CD4-positive, alpha-beta T cell (primary cell): ENCODE measurements around the gene PITPNC1. TPM values are rescaled to one million over a fixed set of nuclear protein-coding genes. Genes with fewer than 3 reads are reported as not detected.

Source experiments
- ATAC-seq: fragments of 200-7000 bp; cut with Tn5 transposase; one replicate; pipeline ENCODE4 v1.10.0; 2022; ENCODE audit warnings: mild to moderate bottlenecking; ENCODE audit not compliant: poor library complexity
- CTCF ChIA-PET: fragments of 350-600 bp; sonication (Branson Sonifier 250); formaldehyde crosslinking; loops from one replicate; lab custom pipeline; 2021; ENCODE audit warnings: antibody characterized with exemption, inconsistent platforms; lab: Charles Lee
- POLR2A ChIA-PET: fragments of 350-600 bp; sonication (Branson Sonifier 250); formaldehyde crosslinking; loops from one replicate; lab custom pipeline; 2021; ENCODE audit warnings: antibody characterized with exemption, inconsistent platforms; lab: Charles Lee
- DNase-seq, 14 experiments: peaks; one replicate each; pipeline ENCODE4 v3.0.0-alpha.2; 2013 to 2020; ENCODE audit warnings: mixed read lengths in 2 of 14
- H3K27ac ChIP-seq, 2 donors: one replicate each; pipeline versions ENCODE4 v1.5.1 to v1.7.0; 2013; ENCODE audit warnings: low read length in 2 of 2, low read depth in 1 of 2, mild to moderate bottlenecking in 1 of 2
- H3K27me3 ChIP-seq, 2 experiments: 1 replicate in 1 of 2; 2 replicates in 1 of 2; pipeline versions ENCODE4 v1.6.1 to v1.7.0; 2013; ENCODE audit warnings: low read length in 2 of 2, control low read depth in 1 of 2, mild to moderate bottlenecking in 1 of 2, moderate library complexity in 1 of 2; ENCODE audit not compliant: insufficient read depth in 2 of 2, control insufficient read depth in 1 of 2
- H3K36me3 ChIP-seq: one replicate; pipeline ENCODE4 v1.6.1; 2013; ENCODE audit warnings: low read length, control low read depth; ENCODE audit not compliant: insufficient read depth
- H3K4me1 ChIP-seq: one replicate; pipeline ENCODE4 v1.6.1; 2013; ENCODE audit warnings: low read length, control low read depth; ENCODE audit not compliant: insufficient read depth
- H3K4me3 ChIP-seq: one replicate; pipeline ENCODE4 v1.5.1; 2013; ENCODE audit warnings: mild to moderate bottlenecking, low read length, moderate library complexity
- H3K9me3 ChIP-seq, 2 experiments: 1 replicate in 1 of 2; 2 replicates in 1 of 2; pipeline versions ENCODE4 v1.6.1 to v1.7.0; 2013; ENCODE audit warnings: low read length in 2 of 2, mild to moderate bottlenecking in 2 of 2, control low read depth in 1 of 2, moderate library complexity in 1 of 2; ENCODE audit not compliant: control insufficient read depth in 1 of 2, insufficient read depth in 1 of 2
- H3K27ac Mint-ChIP-seq: one replicate; pipeline ENCODE4 v1.8.0; 2020; ENCODE audit warnings: mixed read lengths
- H3K27me3 Mint-ChIP-seq: one replicate; pipeline ENCODE4 v1.8.0; 2021; ENCODE audit warnings: mixed read lengths
- H3K36me3 Mint-ChIP-seq: one replicate; pipeline ENCODE4 v1.8.0; 2021; ENCODE audit warnings: low read depth, mixed read lengths
- H3K4me1 Mint-ChIP-seq: one replicate; pipeline ENCODE4 v1.8.0; 2021; ENCODE audit warnings: low read depth, mixed read lengths
- H3K4me3 Mint-ChIP-seq: one replicate; pipeline ENCODE4 v1.8.0; 2020; ENCODE audit warnings: mild to moderate bottlenecking, mixed read lengths
- H3K9me3 Mint-ChIP-seq: one replicate; pipeline ENCODE4 v1.8.0; 2020; ENCODE audit warnings: mixed read lengths
- CTCF ChIP-seq: fragments of 200-600 bp; IDR thresholded peaks from one replicate; pipeline ENCODE4 v1.8.0; 2022; ENCODE audit warnings: antibody characterized with exemption, mild to moderate bottlenecking
- intact Hi-C, 2 experiments: fragments of 100-400 bp; cut with DNase I in 1 of 2; cut with micrococcal nuclease in 1 of 2; formaldehyde crosslinking; loops; one replicate each; pipeline versions ENCODE4 v1.15.1 to v1.9.0; 2023 to 2025; cut with DNase I, micrococcal nuclease
- total RNA-seq, 174 experiments: library from RNA in 2 of 174; stranded (reverse) in 2 of 174; gene quantifications; one replicate each; pipeline ENCODE4 v1.2.3 and lab custom pipeline; 2021 to 2026

The PITPNC1 gene
- total RNA-seq, 2 experiments from 2014 or later: 80.2 to 83.4 TPM

GRCh38 chr17:67678414-67678813 lies 301.3 kb downstream of the PITPNC1 start:
- CTCF ChIA-PET: no interaction called here
- Mint-ChIP-seq H3K27me3 (no peaks in the 10 kb centered on the region), H3K9me3 (no peaks in the 10 kb centered on the region), H3K36me3 (peaks cover 70% of the 10 kb centered on the region), H3K4me3 (no peak overlapping the region), H3K27ac (peak overlapping the region; percentile 72), H3K4me1 (peaks cover 18% of the 10 kb centered on the region)
- Histone ChIP-seq H3K4me1 (no peaks in the 10 kb centered on the region), H3K27ac (no peak overlapping the region), H3K27me3 (no peaks in the 10 kb centered on the region), H3K36me3 (peaks cover 42% of the 10 kb centered on the region), H3K4me3 (no peak overlapping the region), H3K9me3 (no peaks in the 10 kb centered on the region)
- DNase-seq (no peak), ATAC-seq (no peak)
- no peak for TF ChIP-seq CTCF
- intact Hi-C loops: no loop called here
- POLR2A ChIA-PET: no interaction called here

- ChIA-PET POLR2A (no interaction called here), CTCF (no interaction called here)
- peaks cover 42% of the 10 kb centered on the region for H3K36me3 ChIP-seq
- no peak for TF ChIP-seq CTCF
- no peaks in the 10 kb centered on the region for H3K27me3 Mint-ChIP-seq
- H3K4me3 Mint-ChIP-seq: no peak overlapping the region
- intact Hi-C loops: no loop called here
- no peaks in the 10 kb centered on the region for H3K9me3 ChIP-seq
- H3K36me3 Mint-ChIP-seq: peaks cover 68% of the 10 kb centered on the region
- DNase-seq (no peak), ATAC-seq (no peak)
- H3K4me3 ChIP-seq: no peak overlapping the region
- H3K27ac Mint-ChIP-seq: peak overlapping the region; percentile 72
- peaks cover 18% of the 10 kb centered on the region for H3K4me1 Mint-ChIP-seq
- H3K9me3 Mint-ChIP-seq: no peaks in the 10 kb centered on the region
- H3K27ac ChIP-seq: no peak overlapping the region
- no peaks in the 10 kb centered on the region for H3K4me1 ChIP-seq
- no peaks in the 10 kb centered on the region for H3K27me3 ChIP-seq
Observed at GRCh38 chr17:67679225-67679624, 302.1 kb downstream of the PITPNC1 start.

GRCh38 chr17:67679721-67680120 lies 302.6 kb downstream of the PITPNC1 start:
- H3K27ac Mint-ChIP-seq: peak overlapping the region; percentile 72
- H3K9me3 Mint-ChIP-seq: no peaks in the 10 kb centered on the region
- Histone ChIP-seq H3K27me3 (no peaks in the 10 kb centered on the region), H3K4me1 (no peaks in the 10 kb centered on the region), H3K27ac (no peak overlapping the region), H3K36me3 (peaks cover 42% of the 10 kb centered on the region), H3K9me3 (no peaks in the 10 kb centered on the region), H3K4me3 (no peak overlapping the region)
- H3K4me1 Mint-ChIP-seq: peaks cover 18% of the 10 kb centered on the region
- peaks cover 69% of the 10 kb centered on the region for H3K36me3 Mint-ChIP-seq
- intact Hi-C loops: no loop called here
- H3K4me3 Mint-ChIP-seq: no peak overlapping the region
- ChIA-PET CTCF (no interaction called here), POLR2A (no interaction called here)
- ATAC-seq: no peak
- no peak for TF ChIP-seq CTCF
- no peaks in the 10 kb centered on the region for H3K27me3 Mint-ChIP-seq
- DNase-seq: no peak
